ENCODE measurements around the gene IRF1. TPM values are rescaled to one million over a fixed set of nuclear protein-coding genes. Genes with fewer than 3 reads are reported as not detected.
A peak's percentile ranks its signal among the peaks of the same experiment; 100 is the strongest.

IRF1 gene
- total RNA-seq, 1 donor from 2014 or later = 2.9 TPM

- DNase-seq (ENCODE audit: low read depth) (no peak), FAIRE-seq (no peak)
- no peak overlapping the region for H3K4me3 ChIP-seq (ENCODE audit: low read depth, low read length)
- no peak for TF ChIP-seq CTCF (IDR thresholded peaks at IDR 0.05; ENCODE audit: insufficient read depth, low read length, severe bottlenecking)
- H3K27me3 ChIP-seq (ENCODE audit: control insufficient read depth, insufficient read depth, low read length) = no peaks in the 10 kb centered on the region
- H3K36me3 ChIP-seq (ENCODE audit: control insufficient read depth, insufficient read depth, low read length) = no peaks in the 10 kb centered on the region
Observed at GRCh38 chr5:132498686-132499271, 8.2 kb upstream of the IRF1 start.

GRCh38 chr5:132498152-132498551, 7.6 kb upstream of the IRF1 start:
- peak; percentile 80 for DNase-seq (ENCODE audit: low read depth)
- H3K27me3 ChIP-seq (ENCODE audit: control insufficient read depth, insufficient read depth, low read length) = no peaks in the 10 kb centered on the region
- TF ChIP-seq CTCF (IDR thresholded peaks at IDR 0.05; ENCODE audit: insufficient read depth, low read length, severe bottlenecking) = no peak
- FAIRE-seq = no peak
- H3K36me3 ChIP-seq (ENCODE audit: control insufficient read depth, insufficient read depth, low read length) = no peaks in the 10 kb centered on the region
- no peak overlapping the region for H3K4me3 ChIP-seq (ENCODE audit: low read depth, low read length)

DNA sequence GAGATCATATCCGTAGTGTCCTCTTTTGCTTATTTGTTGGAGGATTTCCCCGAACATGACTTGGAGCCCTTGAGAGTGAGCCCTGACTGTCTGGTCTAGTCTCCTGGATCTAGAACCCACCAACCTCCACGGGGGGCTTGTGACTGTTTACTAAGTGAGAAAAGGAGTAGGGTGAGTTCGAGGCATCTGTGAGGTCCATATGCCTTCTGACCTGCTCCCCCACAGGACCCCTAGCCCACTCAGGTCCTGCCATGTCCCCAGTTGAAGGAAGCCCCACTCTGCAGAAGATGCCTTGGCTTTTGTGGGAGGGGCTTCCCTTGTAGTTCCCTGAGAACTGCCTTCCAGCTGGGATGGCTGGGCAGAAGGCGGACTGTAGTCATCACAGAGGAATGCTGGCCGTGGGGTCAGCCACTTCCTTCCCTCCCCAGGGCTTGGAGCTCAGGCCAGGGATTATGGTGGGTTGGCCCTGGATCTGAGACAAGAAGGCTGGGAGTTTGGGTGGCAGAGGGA, 7.0 kb upstream of the IRF1 start:
- Histone ChIP-seq H3K4me3 (ENCODE audit: low read depth, low read length) (no peak overlapping the region), H3K27me3 (ENCODE audit: control insufficient read depth, insufficient read depth, low read length) (no peaks in the 10 kb centered on the region), H3K36me3 (ENCODE audit: control insufficient read depth, insufficient read depth, low read length) (no peaks in the 10 kb centered on the region)
- TF ChIP-seq CTCF (IDR thresholded peaks at IDR 0.05; ENCODE audit: insufficient read depth, low read length, severe bottlenecking) = no peak
- FAIRE-seq = no peak
- peak; percentile 73 for DNase-seq (ENCODE audit: low read depth)

- Histone ChIP-seq H3K27me3 (ENCODE audit: control insufficient read depth, insufficient read depth, low read length) (no peaks in the 10 kb centered on the region), H3K36me3 (ENCODE audit: control insufficient read depth, insufficient read depth, low read length) (no peaks in the 10 kb centered on the region), H3K4me3 (ENCODE audit: low read depth, low read length) (peak overlapping the region; percentile 60)
- TF ChIP-seq CTCF (IDR thresholded peaks at IDR 0.05; ENCODE audit: insufficient read depth, low read length, severe bottlenecking) = no peak
- DNase-seq (ENCODE audit: low read depth) (no peak), FAIRE-seq (no peak)
Observed at GRCh38 chr5:132496631-132497487, 6.3 kb upstream of the IRF1 start.

DNA sequence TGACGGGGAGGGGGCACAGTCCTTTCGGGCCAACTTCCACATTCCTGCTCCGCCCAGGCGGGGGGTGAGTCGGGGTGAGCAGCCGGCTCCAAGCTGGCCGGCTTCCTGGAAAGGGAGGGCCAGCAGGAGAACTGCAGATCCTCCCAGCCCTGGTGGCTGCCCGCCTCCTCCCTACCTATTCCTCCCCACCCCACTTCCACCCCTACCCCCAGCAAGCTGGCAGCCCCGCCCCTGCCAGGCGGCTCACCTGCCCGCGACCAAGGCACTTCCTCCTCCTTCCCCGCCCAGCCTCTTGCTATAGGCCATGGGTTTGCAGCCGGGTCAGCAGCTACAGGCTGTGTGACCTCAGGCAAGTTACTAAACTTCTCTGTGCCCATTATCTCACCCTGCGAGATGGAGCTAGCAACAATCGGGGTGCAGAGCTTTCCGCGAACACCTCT, 5.6 kb upstream of the IRF1 start:
- Histone ChIP-seq H3K27me3 (ENCODE audit: control insufficient read depth, insufficient read depth, low read length) (no peaks in the 10 kb centered on the region), H3K36me3 (ENCODE audit: control insufficient read depth, insufficient read depth, low read length) (no peaks in the 10 kb centered on the region), H3K4me3 (ENCODE audit: low read depth, low read length) (peak overlapping the region; percentile 60)
- no peak for TF ChIP-seq CTCF (IDR thresholded peaks at IDR 0.05; ENCODE audit: insufficient read depth, low read length, severe bottlenecking)
- FAIRE-seq = no peak
- DNase-seq (ENCODE audit: low read depth) = peak; percentile 85

Data from bronchial epithelial cell (primary cell).